OCI-LY7 (cell line): ENCODE results near the gene WDR4.

Source experiments
- EZH2phosphoT487 ChIP-seq: fragments of 200-600 bp; sonication (generic); IDR thresholded peaks from 2 replicates; pipeline ENCODE4 v1.6.1; 2018; ENCODE audit warnings: low read depth, borderline replicate concordance, mild to moderate bottlenecking, mixed run types, antibody characterized with exemption, low read length, moderate library complexity, mixed read lengths
- TF ChIP-seq, protein P1 (sequence below): fragments of 200-600 bp; sonication (generic); conservative IDR thresholded peaks from 2 replicates; pipeline ENCODE4 v1.5.1; 2014; ENCODE audit warnings: mild to moderate bottlenecking, antibody characterized with exemption, low read length, moderate library complexity, mixed read lengths

DNA sequence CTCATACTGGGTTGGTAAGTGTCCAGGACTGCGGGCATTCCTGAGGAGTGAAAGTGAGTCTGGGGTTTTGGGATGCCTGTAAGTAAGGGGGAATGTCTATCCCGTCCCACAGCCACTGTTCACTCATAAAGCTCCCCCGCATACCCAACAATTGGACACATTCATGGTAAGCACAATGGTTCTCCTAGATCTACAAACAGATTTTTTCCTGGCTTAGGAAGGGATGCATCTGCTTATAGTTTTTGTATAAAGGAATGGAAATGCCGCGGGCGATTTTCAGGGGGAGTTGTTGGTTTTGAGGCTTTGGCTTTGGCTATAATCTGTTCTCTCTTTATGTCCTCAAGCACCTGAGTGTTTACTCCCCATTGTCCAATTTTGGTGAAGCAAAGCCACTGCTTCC, 39.0 kb upstream of the WDR4 start:
- TF ChIP-seq, protein P1, sequence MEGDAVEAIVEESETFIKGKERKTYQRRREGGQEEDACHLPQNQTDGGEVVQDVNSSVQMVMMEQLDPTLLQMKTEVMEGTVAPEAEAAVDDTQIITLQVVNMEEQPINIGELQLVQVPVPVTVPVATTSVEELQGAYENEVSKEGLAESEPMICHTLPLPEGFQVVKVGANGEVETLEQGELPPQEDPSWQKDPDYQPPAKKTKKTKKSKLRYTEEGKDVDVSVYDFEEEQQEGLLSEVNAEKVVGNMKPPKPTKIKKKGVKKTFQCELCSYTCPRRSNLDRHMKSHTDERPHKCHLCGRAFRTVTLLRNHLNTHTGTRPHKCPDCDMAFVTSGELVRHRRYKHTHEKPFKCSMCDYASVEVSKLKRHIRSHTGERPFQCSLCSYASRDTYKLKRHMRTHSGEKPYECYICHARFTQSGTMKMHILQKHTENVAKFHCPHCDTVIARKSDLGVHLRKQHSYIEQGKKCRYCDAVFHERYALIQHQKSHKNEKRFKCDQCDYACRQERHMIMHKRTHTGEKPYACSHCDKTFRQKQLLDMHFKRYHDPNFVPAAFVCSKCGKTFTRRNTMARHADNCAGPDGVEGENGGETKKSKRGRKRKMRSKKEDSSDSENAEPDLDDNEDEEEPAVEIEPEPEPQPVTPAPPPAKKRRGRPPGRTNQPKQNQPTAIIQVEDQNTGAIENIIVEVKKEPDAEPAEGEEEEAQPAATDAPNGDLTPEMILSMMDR = no peak
- no peak for TF ChIP-seq EZH2phosphoT487
